Stimulated activated CD8-positive, alpha-beta memory T cell treated with anti-CD3 and anti-CD28 coated beads, Interleukin-4, amount 100 ng/mL, for 48 hours (primary cell): ENCODE data around the gene STRBP.
"Not testable (repeated sequence)": the region's sequence is repeated elsewhere in the genome, so short reads cannot be mapped to it uniquely, and the experiment has no call there.

Experiments
- DNase-seq: peaks from one replicate; pipeline ENCODE4 v3.0.0-alpha.2; 2020

Gene STRBP

GRCh38 chr9:123186029-123186428, 82.4 kb downstream of the STRBP start:
- not testable (repeated sequence) for DNase-seq

DNA sequence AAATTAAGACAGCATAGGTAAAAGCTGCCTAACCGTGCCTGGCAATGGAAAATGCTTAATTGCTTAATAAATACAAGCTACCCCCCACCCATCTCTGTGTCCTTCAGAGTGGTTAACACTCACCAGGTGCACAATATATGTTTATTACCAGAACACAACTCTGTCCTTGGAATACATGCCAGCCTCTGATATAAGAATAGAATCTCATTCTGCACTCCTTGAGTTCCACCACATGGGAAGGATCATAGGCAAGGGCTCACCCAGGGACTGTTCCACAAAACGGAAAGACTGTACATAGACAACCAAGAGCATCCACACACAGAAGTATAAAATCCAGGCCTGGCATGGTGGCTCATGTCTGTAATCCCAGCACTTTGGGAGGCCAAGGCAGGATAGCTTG, 91.4 kb downstream of the STRBP start:
- no peak for DNase-seq

DNA sequence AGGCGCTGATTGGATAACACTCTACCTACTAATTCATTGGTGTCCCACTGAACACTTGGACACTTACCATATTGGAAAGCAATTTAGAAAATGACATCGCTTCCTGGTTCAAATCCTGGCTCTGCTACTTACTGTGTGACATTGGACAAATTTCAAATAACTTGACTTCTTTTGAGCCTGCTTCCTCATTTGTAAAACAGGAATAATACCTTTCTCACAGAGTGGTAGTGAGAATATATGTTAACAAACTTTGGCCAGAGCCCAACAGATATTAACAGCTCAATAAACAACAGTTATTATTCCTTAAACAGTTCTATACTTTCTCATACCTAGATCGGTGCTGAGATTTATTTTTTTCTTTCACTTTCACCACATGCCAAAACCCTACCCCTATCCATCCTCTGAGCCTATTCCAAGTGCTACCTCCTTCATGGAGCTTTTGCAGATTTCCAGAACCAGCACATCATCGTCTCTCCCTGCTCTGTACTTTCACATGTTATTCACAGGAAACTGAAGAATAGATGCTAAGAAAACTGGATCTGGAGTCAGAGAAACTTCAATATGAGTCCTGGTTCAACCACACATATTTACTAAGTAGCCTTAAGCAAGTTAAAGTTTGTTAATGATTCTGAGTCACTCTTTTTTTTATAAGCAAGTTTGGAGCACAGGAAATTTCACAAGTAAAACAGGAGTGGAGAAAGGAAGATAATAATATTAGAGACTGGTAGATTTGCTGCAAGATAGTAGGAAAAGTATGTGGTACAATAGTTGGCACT, 92.3 kb downstream of the STRBP start:
- DNase-seq: no peak

DNA sequence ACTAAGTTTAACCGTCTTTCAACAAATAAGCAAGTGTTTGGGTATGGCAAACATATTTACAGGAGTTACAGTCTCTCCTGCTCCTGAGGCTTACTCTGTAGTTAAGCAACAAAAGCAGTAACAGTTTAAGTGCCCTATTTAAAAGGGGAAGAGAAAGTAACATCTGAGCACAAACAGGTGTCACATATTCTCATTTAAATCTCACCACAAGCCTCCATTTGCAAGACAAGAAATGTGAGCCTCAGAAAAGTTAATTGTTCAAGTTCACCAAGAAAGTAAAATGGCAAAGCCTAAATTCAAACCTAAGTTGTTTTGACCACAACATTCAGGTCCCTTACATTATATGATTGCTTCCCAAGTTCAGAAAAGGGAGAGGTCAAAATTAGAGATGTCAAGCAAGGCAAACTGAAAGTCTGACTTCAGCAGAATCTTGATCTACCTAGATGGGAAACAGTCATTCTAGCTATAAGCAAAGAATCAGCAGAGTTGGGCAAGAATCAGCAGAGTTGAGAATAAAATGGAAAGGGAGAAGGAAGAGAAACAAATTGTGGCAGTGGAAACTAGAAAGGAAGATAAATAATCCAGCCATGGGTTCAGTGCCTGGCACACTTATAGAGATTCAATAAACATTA, 93.4 kb downstream of the STRBP start:
- DNase-seq: no peak

DNA sequence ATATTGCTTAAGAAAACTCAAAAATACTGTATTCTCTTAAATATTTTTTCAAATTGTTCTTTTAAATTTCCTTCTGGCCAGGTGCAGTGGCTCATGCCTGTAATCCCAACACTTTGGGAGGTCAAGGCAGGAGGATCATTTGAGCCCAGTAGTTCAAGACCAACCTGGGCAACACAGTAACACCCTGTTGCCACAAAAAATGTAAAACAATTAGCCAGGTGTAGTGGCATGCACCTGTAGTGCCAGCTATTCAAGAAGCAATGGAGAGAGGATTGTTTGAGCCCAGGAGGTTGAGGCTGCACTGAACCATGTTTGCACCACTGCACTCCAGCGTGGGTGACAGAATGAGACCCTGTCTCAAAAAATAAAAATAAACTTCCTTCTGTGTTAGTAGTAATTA, 94.3 kb downstream of the STRBP start:
- no peak for DNase-seq

GRCh38 chr9:123169926-123170325, 98.5 kb downstream of the STRBP start:
- no peak for DNase-seq

GRCh38 chr9:123168586-123168985, 99.8 kb downstream of the STRBP start:
- no peak for DNase-seq

GRCh38 chr9:123167474-123167873, 100.9 kb downstream of the STRBP start:
- DNase-seq: no peak

- no peak for DNase-seq
These were observed 102.6 kb downstream of the STRBP start for GRCh38 chr9:123165813-123166212.

GRCh38 chr9:123164285-123164684, 104.1 kb downstream of the STRBP start:
- DNase-seq: no peak

GRCh38 chr9:123162791-123163345, 105.5 kb downstream of the STRBP start:
- DNase-seq: no peak

DNA sequence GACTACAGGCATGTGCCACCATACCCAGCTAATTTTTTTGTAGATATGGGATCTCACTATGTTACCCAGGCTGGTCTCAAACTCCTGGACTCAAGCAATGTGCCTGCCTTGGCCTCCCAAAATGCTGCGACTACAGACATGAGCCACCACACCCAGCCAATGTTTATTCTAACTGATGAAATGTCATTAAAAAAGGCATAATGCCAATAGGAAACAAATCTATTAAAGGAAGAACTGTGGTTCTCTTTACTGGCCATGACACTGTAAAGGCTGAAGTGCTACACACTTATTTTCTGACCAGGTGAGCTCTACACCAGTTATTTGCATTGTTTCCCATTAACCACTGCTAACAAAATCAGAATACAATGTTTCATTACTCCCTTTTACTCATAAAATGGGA, 106.0 kb downstream of the STRBP start:
- no peak for DNase-seq

- no peak for DNase-seq
These were observed 111.2 kb downstream of the STRBP start for GRCh38 chr9:123157221-123157620.

GRCh38 chr9:123150708-123151503, 117.5 kb downstream of the STRBP start:
- DNase-seq: no peak

DNA sequence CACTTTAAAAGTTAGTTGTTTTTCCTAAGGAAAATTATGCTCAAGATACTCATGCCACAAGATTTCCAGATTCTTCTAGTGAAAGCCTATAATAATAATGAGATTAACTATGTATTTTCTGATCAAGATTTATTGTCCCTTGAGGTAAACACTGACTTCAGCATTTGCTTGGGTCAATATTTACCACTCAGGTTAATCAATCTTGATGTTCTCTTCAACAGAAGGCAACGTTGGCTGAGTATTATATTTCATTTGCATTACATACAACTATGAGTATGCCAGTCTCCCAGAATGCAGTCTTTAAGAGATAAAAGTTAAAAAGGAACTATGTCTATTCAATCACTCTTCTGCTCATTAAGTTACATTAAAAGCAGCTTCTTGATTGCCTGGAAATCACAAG, 119.3 kb downstream of the STRBP start:
- DNase-seq: no peak

GRCh38 chr9:123138163-123138562, 130.2 kb downstream of the STRBP start:
- no peak for DNase-seq

DNA sequence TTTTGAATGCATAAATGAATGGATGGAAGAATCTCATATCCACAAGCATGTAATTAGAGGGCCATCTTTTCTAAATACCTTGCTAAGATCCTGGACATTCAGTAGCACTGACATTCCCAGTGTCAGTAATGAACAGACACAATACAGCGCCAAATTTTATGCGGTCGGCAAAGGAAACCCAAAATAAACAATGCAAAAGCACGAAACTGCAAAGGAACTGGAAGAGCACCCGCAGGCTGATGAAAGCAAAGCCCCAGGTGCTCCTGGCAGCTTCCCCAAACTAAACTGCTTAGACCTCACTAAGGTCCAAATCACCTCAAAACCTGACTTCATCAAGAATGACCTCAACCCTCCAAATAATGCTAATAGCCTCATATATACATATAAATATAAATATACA, 133.0 kb downstream of the STRBP start:
- no peak for DNase-seq

GRCh38 chr9:123132696-123133095, 135.7 kb downstream of the STRBP start:
- DNase-seq: no peak

DNA sequence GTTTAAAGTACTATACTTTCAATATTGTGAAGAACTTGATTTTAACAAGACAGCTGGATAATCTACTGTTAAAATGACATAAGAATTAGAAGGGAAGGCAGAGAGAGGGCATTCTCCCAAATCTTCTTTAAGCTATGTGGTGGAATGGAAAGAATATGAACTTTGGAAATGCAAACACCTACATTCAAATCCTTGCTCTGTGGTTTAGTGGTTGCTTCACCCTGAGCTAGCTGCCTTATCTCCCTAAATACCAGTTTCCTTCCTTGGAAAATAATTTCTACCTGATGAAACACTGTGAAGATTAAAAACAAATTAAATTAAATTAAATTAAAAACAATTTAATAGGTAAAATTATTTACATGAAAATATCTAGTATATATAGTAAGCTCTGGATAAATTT, 136.4 kb downstream of the STRBP start:
- DNase-seq: no peak

DNA sequence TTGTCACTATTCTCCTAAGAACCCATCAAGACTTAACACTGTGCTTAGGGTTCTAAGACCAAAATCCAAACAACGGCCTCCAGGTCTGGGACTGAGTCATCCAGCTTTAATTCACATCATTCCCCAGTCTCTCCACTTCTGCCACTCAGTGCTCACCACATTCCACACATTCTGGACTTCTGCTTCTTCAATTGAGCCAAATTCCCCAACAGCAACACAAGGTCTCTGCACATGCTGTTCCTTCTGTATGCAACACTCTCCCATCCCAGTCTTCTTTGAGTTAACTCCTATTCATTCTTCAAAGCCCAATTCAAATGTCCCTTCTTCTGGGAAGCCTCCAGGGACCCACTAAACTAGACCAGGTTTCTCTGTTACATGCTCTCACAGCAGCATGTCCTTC, 137.1 kb downstream of the STRBP start:
- DNase-seq: no peak

DNA sequence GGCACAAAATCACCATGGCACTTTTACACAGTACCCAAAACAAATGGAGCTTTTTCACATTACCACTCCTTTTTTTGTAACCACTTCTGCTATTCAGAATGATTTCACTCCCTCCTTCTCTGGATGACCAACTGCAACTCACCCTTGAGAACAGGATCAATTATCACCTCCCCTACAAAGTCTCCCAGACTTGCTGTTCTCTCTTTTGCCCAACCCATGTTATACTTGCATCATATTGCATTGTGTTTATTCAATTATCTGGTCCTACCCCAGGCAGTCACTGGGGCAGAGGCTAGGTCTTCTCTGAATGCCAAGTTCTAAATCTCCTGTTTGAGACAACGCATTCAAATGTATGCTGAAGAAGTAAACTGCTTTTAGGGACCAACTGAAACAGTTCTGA, 139.0 kb downstream of the STRBP start:
- no peak for DNase-seq

DNA sequence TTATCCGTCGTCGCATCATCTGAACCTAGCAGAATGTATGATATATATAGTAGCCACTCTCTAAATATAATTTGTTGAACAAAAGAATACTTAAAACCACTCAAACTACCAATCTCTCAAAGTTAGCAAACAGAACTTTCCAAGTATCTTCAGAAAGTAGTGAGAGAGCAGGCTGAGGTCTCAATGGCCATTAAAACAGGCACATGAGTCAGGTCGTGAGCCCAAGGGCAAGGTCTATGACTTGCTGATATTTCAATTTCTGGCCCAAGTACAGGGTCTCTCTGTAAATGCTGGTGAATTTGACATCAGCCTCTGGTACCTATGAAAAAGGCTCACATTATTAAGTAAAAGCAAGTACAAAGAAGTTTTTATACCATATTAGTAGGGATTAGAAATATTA, 139.8 kb downstream of the STRBP start:
- DNase-seq: no peak

DNA sequence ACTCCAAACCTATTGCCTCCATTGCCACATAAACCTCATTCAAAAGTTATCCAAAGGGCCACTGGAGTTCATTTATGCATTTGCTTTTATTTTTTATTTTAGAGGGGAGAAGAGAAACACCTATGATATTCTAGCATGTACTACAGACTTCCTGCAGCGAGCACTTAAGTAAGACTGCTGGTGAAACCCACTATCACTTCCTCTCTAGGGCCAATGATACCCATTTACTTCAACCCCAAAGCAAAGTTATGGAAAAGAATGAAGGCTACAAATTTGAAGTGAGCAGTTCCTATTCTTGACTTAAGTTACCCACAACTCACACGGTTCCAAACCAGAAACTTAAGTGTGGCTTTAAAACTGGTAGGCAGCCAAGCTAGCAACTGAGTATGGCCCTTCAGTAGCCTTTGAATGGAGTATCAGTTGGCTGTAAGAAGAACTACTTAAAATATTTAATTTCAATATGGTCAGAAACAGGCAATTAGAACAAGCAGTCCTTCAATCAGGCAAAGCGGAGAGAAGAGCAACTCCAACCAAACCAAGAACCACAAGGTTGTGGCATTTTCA, 140.8 kb downstream of the STRBP start:
- no peak for DNase-seq
